SK-N-SH treated with all-trans-retinoic acid at 6 μM for 48 hours (cell line): ENCODE data around the gene OLR1.

Experiments used
- ATAC-seq: fragments of 200-7000 bp; cut with Tn5 transposase; 3 replicates; pipeline ENCODE4 v1.9.1; 2020; ENCODE audit warnings: mild to moderate bottlenecking, moderate library complexity
- ARNTL ChIP-seq: fragments of 450-650 bp; formaldehyde crosslinking; IDR thresholded peaks from 2 replicates; pipeline ENCODE4 v1.5.0; 2020; ENCODE audit warnings: low read depth, mild to moderate bottlenecking, moderate library complexity, borderline replicate concordance
- BACH2 ChIP-seq: fragments of 250-450 bp; sonication (Bioruptor Pico); IDR thresholded peaks from 2 replicates; pipeline ENCODE4 v1.9.0; 2021; ENCODE audit warnings: mild to moderate bottlenecking, borderline replicate concordance
- CREB5 ChIP-seq: fragments of 250-450 bp; sonication (Bioruptor Pico); IDR thresholded peaks from 2 replicates; pipeline ENCODE4 v1.5.1; 2020; ENCODE audit warnings: low read depth, mild to moderate bottlenecking, moderate library complexity
- CSDC2 ChIP-seq: fragments of 250-450 bp; sonication (Bioruptor Pico); IDR thresholded peaks from 2 replicates; pipeline ENCODE4 v1.5.0; 2020; ENCODE audit warnings: mild to moderate bottlenecking, moderate library complexity
- ESRRG ChIP-seq: fragments of 250-450 bp; sonication (Bioruptor Pico); IDR thresholded peaks from 2 replicates; pipeline ENCODE4 v1.6.1; 2021; ENCODE audit warnings: mild to moderate bottlenecking
- GLIS3 ChIP-seq: fragments of 250-450 bp; sonication (Bioruptor Pico); IDR thresholded peaks from 2 replicates; pipeline ENCODE4 v1.5.0; 2020; ENCODE audit warnings: mild to moderate bottlenecking, moderate library complexity
- ISL1 ChIP-seq: fragments of 250-450 bp; sonication (Bioruptor Pico); IDR thresholded peaks from 2 replicates; pipeline ENCODE4 v2.1.2; 2022; ENCODE audit warnings: mild to moderate bottlenecking, moderate library complexity
- OSR1 ChIP-seq: fragments of 250-450 bp; sonication (Bioruptor Pico); IDR thresholded peaks from 2 replicates; pipeline ENCODE4 v1.8.0; 2022; ENCODE audit warnings: moderate library complexity, mild to moderate bottlenecking, inconsistent platforms
- PATZ1 ChIP-seq: fragments of 250-450 bp; sonication (Bioruptor Pico); IDR thresholded peaks from 2 replicates; pipeline ENCODE4 v1.8.0; 2020; ENCODE audit warnings: mild to moderate bottlenecking, moderate library complexity, borderline replicate concordance
- POU6F1 ChIP-seq: fragments of 250-450 bp; sonication (Bioruptor Pico); IDR thresholded peaks from 2 replicates; pipeline ENCODE4 v1.8.0; 2021; ENCODE audit warnings: low read depth, mild to moderate bottlenecking, moderate library complexity, borderline replicate concordance
- PPARA ChIP-seq: fragments of 250-450 bp; sonication (Bioruptor Pico); IDR thresholded peaks from 2 replicates; pipeline ENCODE4 v1.5.0; 2020; ENCODE audit warnings: mild to moderate bottlenecking, borderline replicate concordance
- RARB ChIP-seq: fragments of 250-450 bp; sonication (Bioruptor Pico); IDR thresholded peaks from 2 replicates; pipeline ENCODE4 v1.8.0; 2021; ENCODE audit warnings: mild to moderate bottlenecking, moderate library complexity
- SNAI2 ChIP-seq: fragments of 250-450 bp; sonication (Bioruptor Pico); IDR thresholded peaks from 2 replicates; pipeline ENCODE4 v1.5.0; 2020; ENCODE audit warnings: mild to moderate bottlenecking, moderate library complexity
- TCF4 ChIP-seq: fragments of 250-450 bp; sonication (Bioruptor Pico); IDR thresholded peaks from 2 replicates; pipeline ENCODE4 v1.8.0; 2021; ENCODE audit warnings: mild to moderate bottlenecking, moderate library complexity, borderline replicate concordance
- TOX ChIP-seq: fragments of 250-450 bp; sonication (Bioruptor Pico); IDR thresholded peaks from 2 replicates; pipeline ENCODE4 v1.8.0; 2021; ENCODE audit warnings: mild to moderate bottlenecking, moderate library complexity, borderline replicate concordance
- TSHZ2 ChIP-seq: fragments of 250-450 bp; sonication (Bioruptor Pico); IDR thresholded peaks from 2 replicates; pipeline ENCODE4 v1.5.0; 2020; ENCODE audit warnings: mild to moderate bottlenecking, moderate library complexity
- ZC3H10 ChIP-seq: fragments of 250-450 bp; sonication (Bioruptor Pico); IDR thresholded peaks from 2 replicates; pipeline ENCODE4 v1.5.1; 2021; ENCODE audit warnings: mild to moderate bottlenecking, moderate library complexity
- ZFP3 ChIP-seq: fragments of 250-450 bp; sonication (Bioruptor Pico); IDR thresholded peaks from 2 replicates; pipeline ENCODE4 v1.5.0; 2020; ENCODE audit warnings: mild to moderate bottlenecking, moderate library complexity
- ZFP30 ChIP-seq: fragments of 450-650 bp; formaldehyde crosslinking; IDR thresholded peaks from 2 replicates; pipeline ENCODE4 v1.5.0; 2022; ENCODE audit warnings: mild to moderate bottlenecking, moderate library complexity
- ZNF565 ChIP-seq: fragments of 450-650 bp; formaldehyde crosslinking; conservative IDR thresholded peaks from 2 replicates; pipeline ENCODE4 v1.5.0; 2020; ENCODE audit warnings: low read depth, mild to moderate bottlenecking, moderate library complexity
- ZNF70 ChIP-seq: fragments of 450-650 bp; formaldehyde crosslinking; IDR thresholded peaks from 2 replicates; pipeline ENCODE4 v1.5.0; 2020; ENCODE audit warnings: mild to moderate bottlenecking, moderate library complexity
- ZNF8 ChIP-seq: fragments of 450-650 bp; formaldehyde crosslinking; IDR thresholded peaks from 2 replicates; pipeline ENCODE4 v1.5.0; 2020; ENCODE audit warnings: mild to moderate bottlenecking, moderate library complexity

Gene OLR1

GRCh38 chr12:10174986-10175614, 3.2 kb upstream of the OLR1 start (continued):
- no peak for TF ChIP-seq TSHZ2
- TF ChIP-seq POU6F1 (CRISPR knock-in tag) = no peak
- no peak for TF ChIP-seq TCF4 (CRISPR knock-in tag)
- TF ChIP-seq SNAI2 (CRISPR knock-in tag) = no peak
- no peak for TF ChIP-seq ZFP30

GRCh38 chr12:10170216-10170615, 1.7 kb downstream of the OLR1 start:
- TF ChIP-seq ZC3H10 (CRISPR knock-in tag) (no peak), ZNF70 (CRISPR knock-in tag) (no peak), ZFP30 (no peak), RARB (CRISPR knock-in tag) (no peak), POU6F1 (CRISPR knock-in tag) (no peak), TSHZ2 (no peak), ESRRG (no peak), ZNF8 (no peak), BACH2 (no peak), PATZ1 (CRISPR knock-in tag) (no peak), TOX (CRISPR knock-in tag) (no peak), OSR1 (CRISPR knock-in tag) (no peak), CSDC2 (CRISPR knock-in tag) (no peak), ISL1 (CRISPR knock-in tag) (no peak), PPARA (no peak)
- no peak for ATAC-seq

- no peak for TF ChIP-seq ISL1 (CRISPR knock-in tag)
These were observed 2.8 kb downstream of the OLR1 start for GRCh38 chr12:10169104-10169503.

GRCh38 chr12:10167599-10167998, 4.3 kb downstream of the OLR1 start:
- TF ChIP-seq CSDC2 (CRISPR knock-in tag) = no peak
- no peak for TF ChIP-seq ARNTL (CRISPR knock-in tag)
- TF ChIP-seq OSR1 (CRISPR knock-in tag) = no peak
- TF ChIP-seq RARB (CRISPR knock-in tag) = no peak
- TF ChIP-seq ZC3H10 (CRISPR knock-in tag) = no peak
- TF ChIP-seq ZFP3 (CRISPR knock-in tag) = no peak
- no peak for TF ChIP-seq ZNF565
- TF ChIP-seq CREB5 (CRISPR knock-in tag) = no peak
- no peak for TF ChIP-seq ESRRG
- TF ChIP-seq GLIS3 (CRISPR knock-in tag) = no peak
- TF ChIP-seq TSHZ2 = no peak
- no peak for ATAC-seq

More at GRCh38 chr12:10169104-10169503, 2.8 kb downstream of the OLR1 start:
- ATAC-seq = no peak
